GM13977 (cell line): ENCODE data around the gene SPON1.
A peak's percentile ranks its signal among the peaks of the same experiment; 100 is the strongest.

ENCODE experiments used
- DNase-seq: peaks from one replicate; pipeline ENCODE4 v3.0.0; 2012; ENCODE audit warnings: low spot score
- CTCF ChIP-seq: IDR thresholded peaks from 2 replicates; pipeline ENCODE4 v1.5.1; 2012; ENCODE audit warnings: mild to moderate bottlenecking, control low read depth; ENCODE audit not compliant: insufficient read depth; ENCODE audit errors: extremely low read depth, missing control alignments
- in situ Hi-C: fragments of 300-500 bp; cut with MboI; formaldehyde crosslinking; loops from one replicate; pipeline ENCODE4 v1.12.0; 2022; ENCODE audit warnings: low sequenced_read_pairs, low pct_unique_long_range_greater_than_20kb, mixed read lengths, inconsistent platforms; ENCODE audit not compliant: unreplicated experiment

The SPON1 gene

GRCh38 chr11:14193644-14194043, 231.1 kb downstream of the SPON1 start:
- no peak for DNase-seq

GRCh38 chr11:14202251-14203196, 240.0 kb downstream of the SPON1 start:
- TF ChIP-seq CTCF = no peak
- DNase-seq = peak; percentile 4
- in situ Hi-C loops = no loop called here

More at GRCh38 chr11:14193644-14194043, 231.1 kb downstream of the SPON1 start:
- no peak for TF ChIP-seq CTCF
- in situ Hi-C loops = no loop called here

- no peak for TF ChIP-seq CTCF
- in situ Hi-C loops = no loop called here
- DNase-seq = no peak
Measured at GRCh38 chr11:14203321-14203720, 240.8 kb downstream of the SPON1 start.

GRCh38 chr11:14212986-14213385, 250.5 kb downstream of the SPON1 start:
- in situ Hi-C loops = no loop called here

GRCh38 chr11:14218728-14219127, 256.2 kb downstream of the SPON1 start:
- no peak for TF ChIP-seq CTCF
- in situ Hi-C loops = no loop called here
- DNase-seq = no peak

More at GRCh38 chr11:14212986-14213385, 250.5 kb downstream of the SPON1 start:
- TF ChIP-seq CTCF = no peak
- DNase-seq = no peak

GRCh38 chr11:14223636-14224288, 261.2 kb downstream of the SPON1 start:
- no peak for DNase-seq
- no peak for TF ChIP-seq CTCF
- in situ Hi-C loops = no loop called here
